WTC11 (cell line): ENCODE measurements around the gene IGSF23. TPM values are rescaled to one million over a fixed set of nuclear protein-coding genes. Genes with fewer than 3 reads are reported as not detected.

Experiments used
- ATAC-seq: fragments of 200-7000 bp; cut with Tn5 transposase; 2 replicates; pipeline ENCODE4 v1.10.0; 2021; ENCODE audit warnings: mild to moderate bottlenecking, moderate library complexity
- CTCF ChIA-PET: fragments of 300-600 bp; sonication (Branson Sonifier 250); formaldehyde crosslinking; loops from one replicate; lab custom pipeline; 2021; ENCODE audit warnings: antibody characterized with exemption; lab: Charles Lee
- POLR2A ChIA-PET: fragments of 350-600 bp; sonication (Branson Sonifier 250); formaldehyde crosslinking; loops from one replicate; lab custom pipeline; 2021; ENCODE audit warnings: antibody characterized with exemption; lab: Charles Lee
- DNase-seq: peaks from one replicate; pipeline ENCODE4 v3.0.0; 2021; ENCODE audit warnings: low spot score
- H3K27ac Mint-ChIP-seq: 2 replicates; pipeline ENCODE4 v1.8.0; 2021; ENCODE audit warnings: mixed read lengths
- H3K27me3 Mint-ChIP-seq: 2 replicates; pipeline ENCODE4 v1.8.0; 2021; ENCODE audit warnings: low read depth, mild to moderate bottlenecking, moderate library complexity, mixed read lengths
- H3K36me3 Mint-ChIP-seq: 2 replicates; pipeline ENCODE4 v1.8.0; 2021; ENCODE audit warnings: mixed read lengths
- H3K4me1 Mint-ChIP-seq: 2 replicates; pipeline ENCODE4 v1.8.0; 2022; ENCODE audit warnings: mixed read lengths
- H3K4me3 Mint-ChIP-seq: 2 replicates; pipeline ENCODE4 v1.8.0; 2021; ENCODE audit warnings: mild to moderate bottlenecking, moderate library complexity, mixed read lengths
- H3K9me3 Mint-ChIP-seq: 2 replicates; pipeline ENCODE4 v1.8.0; 2021; ENCODE audit warnings: mixed read lengths
- ATF1 ChIP-seq: sonication (generic); formaldehyde crosslinking; IDR thresholded peaks from 2 replicates; pipeline ENCODE4 v1.8.1; 2023; ENCODE audit warnings: mild to moderate bottlenecking, moderate library complexity, missing genetic modification reagents
- CBFB ChIP-seq: sonication (generic); formaldehyde crosslinking; IDR thresholded peaks from 2 replicates; pipeline ENCODE4 v1.8.1; 2022; ENCODE audit warnings: mild to moderate bottlenecking, low read depth, missing genetic modification reagents
- ESRRA ChIP-seq: sonication (generic); formaldehyde crosslinking; IDR thresholded peaks from 2 replicates; pipeline ENCODE4 v1.8.1; 2022; ENCODE audit warnings: mild to moderate bottlenecking, missing genetic modification reagents, borderline replicate concordance
- ETV6 ChIP-seq: sonication (generic); formaldehyde crosslinking; IDR thresholded peaks from 2 replicates; pipeline ENCODE4 v1.8.1; 2022; ENCODE audit warnings: mild to moderate bottlenecking, missing genetic modification reagents
- GTF2I ChIP-seq: fragments of 250-450 bp; sonication (Bioruptor Pico); conservative IDR thresholded peaks from 2 replicates; pipeline ENCODE4 v1.4.0; 2021; ENCODE audit warnings: mild to moderate bottlenecking
- JAZF1 ChIP-seq: fragments of 250-450 bp; sonication (Bioruptor Pico); IDR thresholded peaks from 2 replicates; pipeline ENCODE4 v1.9.0; 2021; ENCODE audit warnings: moderate library complexity, mild to moderate bottlenecking, inconsistent platforms
- NFE2L1 ChIP-seq: sonication (generic); formaldehyde crosslinking; IDR thresholded peaks from 2 replicates; pipeline ENCODE4 v1.8.1; 2023; ENCODE audit warnings: missing genetic modification reagents
- NR3C1 ChIP-seq: sonication (generic); formaldehyde crosslinking; conservative IDR thresholded peaks from 2 replicates; pipeline ENCODE4 v1.8.1; 2023; ENCODE audit warnings: low read depth, mild to moderate bottlenecking, missing genetic modification reagents
- TEAD4 ChIP-seq: sonication (generic); formaldehyde crosslinking; IDR thresholded peaks from 2 replicates; pipeline ENCODE4 v1.8.0; 2022; ENCODE audit warnings: mild to moderate bottlenecking, missing genetic modification reagents
- ZBTB21 ChIP-seq: sonication (generic); formaldehyde crosslinking; IDR thresholded peaks from 2 replicates; pipeline ENCODE4 v1.8.1; 2023; ENCODE audit warnings: mild to moderate bottlenecking, missing genetic modification reagents, borderline replicate concordance
- ZNF219 ChIP-seq: sonication (generic); formaldehyde crosslinking; IDR thresholded peaks from 2 replicates; pipeline ENCODE4 v1.8.0; 2023; ENCODE audit warnings: missing genetic modification reagents, mild to moderate bottlenecking, borderline replicate concordance
- ZNF423 ChIP-seq: fragments of 250-450 bp; sonication (Bioruptor Pico); IDR thresholded peaks from 2 replicates; pipeline ENCODE4 v2.1.2; 2022; ENCODE audit warnings: mild to moderate bottlenecking, moderate library complexity
- total RNA-seq: library from RNA; stranded (reverse); gene quantifications from 3 replicates; pipeline ENCODE4 v1.2.3, GENCODE V29; 2021
- TF ChIP-seq, protein P1 (sequence below): fragments of 250-450 bp; sonication (Bioruptor Pico); conservative IDR thresholded peaks from 2 replicates; pipeline ENCODE4 v1.9.0; 2021; ENCODE audit warnings: mild to moderate bottlenecking
- TF ChIP-seq, protein P2 (sequence below): fragments of 200-600 bp; IDR thresholded peaks from 2 replicates; pipeline ENCODE4 v1.8.0; 2022; ENCODE audit warnings: antibody characterized with exemption
- TF ChIP-seq, protein P3 (sequence below): fragments of 250-450 bp; sonication (Bioruptor Pico); IDR thresholded peaks from 2 replicates; pipeline ENCODE4 v1.9.0; 2021; ENCODE audit warnings: mild to moderate bottlenecking
- TF ChIP-seq, protein P4 (sequence below): sonication (generic); formaldehyde crosslinking; conservative IDR thresholded peaks from 2 replicates; pipeline ENCODE4 v1.8.1; 2023; ENCODE audit warnings: mild to moderate bottlenecking, low read depth, missing genetic modification reagents, moderate library complexity
- TF ChIP-seq, protein P5 (sequence below): fragments of 250-450 bp; sonication (Bioruptor Pico); IDR thresholded peaks from 2 replicates; pipeline ENCODE4 v1.8.0; 2021; ENCODE audit warnings: mild to moderate bottlenecking
- TF ChIP-seq, protein P6 (sequence below): sonication (generic); formaldehyde crosslinking; IDR thresholded peaks from 2 replicates; pipeline ENCODE4 v1.8.0; 2022; ENCODE audit warnings: mild to moderate bottlenecking, missing genetic modification reagents
- TF ChIP-seq, protein P7 (sequence below): sonication (generic); formaldehyde crosslinking; IDR thresholded peaks from 2 replicates; pipeline ENCODE4 v1.8.0; 2023; ENCODE audit warnings: mild to moderate bottlenecking, missing genetic modification reagents
- TF ChIP-seq, protein P8 (sequence below): sonication (generic); formaldehyde crosslinking; IDR thresholded peaks from 2 replicates; pipeline ENCODE4 v1.8.0; 2022; ENCODE audit warnings: mild to moderate bottlenecking, missing genetic modification reagents

Gene IGSF23
- total RNA-seq, 1 experiment from 2014 or later, result not detected

DNA sequence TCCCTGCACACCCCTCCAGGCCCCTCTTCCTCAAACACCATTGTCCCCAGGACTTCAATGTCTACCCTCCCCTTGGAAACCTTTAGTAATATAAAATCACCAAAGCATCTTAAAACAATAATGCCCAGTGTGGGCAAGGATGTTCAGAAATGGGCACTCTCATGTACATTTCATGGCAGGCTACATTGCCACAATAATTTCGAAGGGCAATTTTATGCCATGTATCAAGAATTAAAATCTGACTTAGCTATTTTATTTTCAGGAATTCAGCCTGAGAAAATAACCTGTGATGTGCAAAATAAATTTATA, 35.8 kb upstream of the IGSF23 start (continued):
- TF ChIP-seq, protein P1, sequence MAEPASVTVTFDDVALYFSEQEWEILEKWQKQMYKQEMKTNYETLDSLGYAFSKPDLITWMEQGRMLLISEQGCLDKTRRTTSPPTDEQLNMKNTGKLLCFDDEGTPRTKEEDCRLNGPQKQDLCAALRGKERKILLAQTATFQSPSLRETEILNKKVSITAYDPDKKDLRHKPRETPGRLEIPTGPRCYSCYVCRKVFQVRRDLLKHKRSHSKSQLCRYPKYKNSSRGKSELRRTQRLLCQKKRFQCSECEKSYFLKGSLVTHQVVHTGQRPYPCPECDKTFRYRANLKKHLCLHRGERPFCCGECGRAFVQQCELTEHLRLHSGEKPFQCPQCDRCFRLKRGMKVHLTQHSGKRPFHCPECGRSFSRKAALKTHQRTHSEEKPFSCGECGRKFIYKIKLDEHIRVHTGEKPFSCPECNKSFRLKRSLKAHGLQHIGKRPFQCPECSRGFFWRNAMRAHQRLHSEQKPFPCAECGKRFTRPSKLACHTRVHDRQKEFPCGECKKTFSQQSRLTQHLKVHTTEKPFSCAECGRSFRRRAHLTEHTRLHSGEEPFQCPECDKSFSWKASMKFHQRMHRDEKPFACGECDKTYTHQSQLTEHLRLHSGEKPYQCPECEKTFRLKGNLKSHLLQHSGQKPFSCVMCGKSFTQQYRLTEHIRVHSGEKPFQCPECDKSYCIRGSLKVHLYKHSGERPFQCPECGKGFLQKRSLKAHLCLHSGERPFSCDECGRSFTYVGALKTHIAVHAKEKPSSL (CRISPR knock-in tag), result no peak
- no peak for TF ChIP-seq ESRRA
- no peak for TF ChIP-seq ETV6

DNA sequence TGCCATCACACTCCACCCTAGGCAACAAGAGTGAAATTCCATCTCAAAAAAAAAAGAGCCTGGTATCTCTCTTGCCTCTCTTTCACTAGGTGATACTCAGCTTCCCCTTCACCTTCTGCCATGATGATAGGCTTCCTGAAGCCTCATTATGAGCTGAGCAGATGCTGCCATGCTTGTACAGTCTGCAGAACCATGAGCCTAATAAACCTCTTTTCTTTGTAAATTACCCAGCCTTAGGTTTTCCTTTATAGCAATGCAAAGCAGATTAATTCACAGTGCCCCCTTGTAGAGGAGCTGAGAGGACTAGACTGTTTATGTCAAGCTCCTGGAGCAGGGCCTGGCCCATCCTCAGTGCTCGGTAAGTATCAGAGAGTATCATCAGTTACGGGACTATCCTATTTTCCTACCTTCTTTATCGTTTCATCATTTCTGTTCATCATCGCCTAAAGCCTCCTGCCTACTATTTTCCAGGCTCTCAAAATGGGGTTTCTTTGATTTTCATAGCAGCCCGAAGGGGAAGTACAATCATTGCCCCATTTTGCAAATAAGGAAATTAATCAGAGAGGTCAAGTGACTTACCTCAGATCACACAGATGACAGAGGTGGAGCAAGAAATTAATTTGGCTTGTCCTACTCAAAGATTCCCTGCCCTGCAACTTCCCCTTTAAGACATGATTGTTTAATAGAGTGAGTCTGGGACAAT, 33.5 kb upstream of the IGSF23 start:
- ATAC-seq (no peak), DNase-seq (no peak)
- TF ChIP-seq, protein P2, sequence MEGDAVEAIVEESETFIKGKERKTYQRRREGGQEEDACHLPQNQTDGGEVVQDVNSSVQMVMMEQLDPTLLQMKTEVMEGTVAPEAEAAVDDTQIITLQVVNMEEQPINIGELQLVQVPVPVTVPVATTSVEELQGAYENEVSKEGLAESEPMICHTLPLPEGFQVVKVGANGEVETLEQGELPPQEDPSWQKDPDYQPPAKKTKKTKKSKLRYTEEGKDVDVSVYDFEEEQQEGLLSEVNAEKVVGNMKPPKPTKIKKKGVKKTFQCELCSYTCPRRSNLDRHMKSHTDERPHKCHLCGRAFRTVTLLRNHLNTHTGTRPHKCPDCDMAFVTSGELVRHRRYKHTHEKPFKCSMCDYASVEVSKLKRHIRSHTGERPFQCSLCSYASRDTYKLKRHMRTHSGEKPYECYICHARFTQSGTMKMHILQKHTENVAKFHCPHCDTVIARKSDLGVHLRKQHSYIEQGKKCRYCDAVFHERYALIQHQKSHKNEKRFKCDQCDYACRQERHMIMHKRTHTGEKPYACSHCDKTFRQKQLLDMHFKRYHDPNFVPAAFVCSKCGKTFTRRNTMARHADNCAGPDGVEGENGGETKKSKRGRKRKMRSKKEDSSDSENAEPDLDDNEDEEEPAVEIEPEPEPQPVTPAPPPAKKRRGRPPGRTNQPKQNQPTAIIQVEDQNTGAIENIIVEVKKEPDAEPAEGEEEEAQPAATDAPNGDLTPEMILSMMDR, result no peak
- no peak for TF ChIP-seq NFE2L1 (CRISPR knock-in tag)
- TF ChIP-seq, protein P3, sequence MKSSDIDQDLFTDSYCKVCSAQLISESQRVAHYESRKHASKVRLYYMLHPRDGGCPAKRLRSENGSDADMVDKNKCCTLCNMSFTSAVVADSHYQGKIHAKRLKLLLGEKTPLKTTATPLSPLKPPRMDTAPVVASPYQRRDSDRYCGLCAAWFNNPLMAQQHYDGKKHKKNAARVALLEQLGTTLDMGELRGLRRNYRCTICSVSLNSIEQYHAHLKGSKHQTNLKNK (CRISPR knock-in tag), result no peak
- no peak for TF ChIP-seq ATF1 (CRISPR knock-in tag)
- TF ChIP-seq, protein P4, sequence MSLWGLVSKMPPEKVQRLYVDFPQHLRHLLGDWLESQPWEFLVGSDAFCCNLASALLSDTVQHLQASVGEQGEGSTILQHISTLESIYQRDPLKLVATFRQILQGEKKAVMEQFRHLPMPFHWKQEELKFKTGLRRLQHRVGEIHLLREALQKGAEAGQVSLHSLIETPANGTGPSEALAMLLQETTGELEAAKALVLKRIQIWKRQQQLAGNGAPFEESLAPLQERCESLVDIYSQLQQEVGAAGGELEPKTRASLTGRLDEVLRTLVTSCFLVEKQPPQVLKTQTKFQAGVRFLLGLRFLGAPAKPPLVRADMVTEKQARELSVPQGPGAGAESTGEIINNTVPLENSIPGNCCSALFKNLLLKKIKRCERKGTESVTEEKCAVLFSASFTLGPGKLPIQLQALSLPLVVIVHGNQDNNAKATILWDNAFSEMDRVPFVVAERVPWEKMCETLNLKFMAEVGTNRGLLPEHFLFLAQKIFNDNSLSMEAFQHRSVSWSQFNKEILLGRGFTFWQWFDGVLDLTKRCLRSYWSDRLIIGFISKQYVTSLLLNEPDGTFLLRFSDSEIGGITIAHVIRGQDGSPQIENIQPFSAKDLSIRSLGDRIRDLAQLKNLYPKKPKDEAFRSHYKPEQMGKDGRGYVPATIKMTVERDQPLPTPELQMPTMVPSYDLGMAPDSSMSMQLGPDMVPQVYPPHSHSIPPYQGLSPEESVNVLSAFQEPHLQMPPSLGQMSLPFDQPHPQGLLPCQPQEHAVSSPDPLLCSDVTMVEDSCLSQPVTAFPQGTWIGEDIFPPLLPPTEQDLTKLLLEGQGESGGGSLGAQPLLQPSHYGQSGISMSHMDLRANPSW (CRISPR knock-in tag), result no peak
- TF ChIP-seq JAZF1 (CRISPR knock-in tag), result no peak
- TF ChIP-seq, protein P5, sequence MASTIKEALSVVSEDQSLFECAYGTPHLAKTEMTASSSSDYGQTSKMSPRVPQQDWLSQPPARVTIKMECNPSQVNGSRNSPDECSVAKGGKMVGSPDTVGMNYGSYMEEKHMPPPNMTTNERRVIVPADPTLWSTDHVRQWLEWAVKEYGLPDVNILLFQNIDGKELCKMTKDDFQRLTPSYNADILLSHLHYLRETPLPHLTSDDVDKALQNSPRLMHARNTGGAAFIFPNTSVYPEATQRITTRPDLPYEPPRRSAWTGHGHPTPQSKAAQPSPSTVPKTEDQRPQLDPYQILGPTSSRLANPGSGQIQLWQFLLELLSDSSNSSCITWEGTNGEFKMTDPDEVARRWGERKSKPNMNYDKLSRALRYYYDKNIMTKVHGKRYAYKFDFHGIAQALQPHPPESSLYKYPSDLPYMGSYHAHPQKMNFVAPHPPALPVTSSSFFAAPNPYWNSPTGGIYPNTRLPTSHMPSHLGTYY (CRISPR knock-in tag), result no peak
- TF ChIP-seq, protein P6, sequence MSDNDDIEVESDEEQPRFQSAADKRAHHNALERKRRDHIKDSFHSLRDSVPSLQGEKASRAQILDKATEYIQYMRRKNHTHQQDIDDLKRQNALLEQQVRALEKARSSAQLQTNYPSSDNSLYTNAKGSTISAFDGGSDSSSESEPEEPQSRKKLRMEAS (CRISPR knock-in tag), result no peak
- TF ChIP-seq, protein P7, sequence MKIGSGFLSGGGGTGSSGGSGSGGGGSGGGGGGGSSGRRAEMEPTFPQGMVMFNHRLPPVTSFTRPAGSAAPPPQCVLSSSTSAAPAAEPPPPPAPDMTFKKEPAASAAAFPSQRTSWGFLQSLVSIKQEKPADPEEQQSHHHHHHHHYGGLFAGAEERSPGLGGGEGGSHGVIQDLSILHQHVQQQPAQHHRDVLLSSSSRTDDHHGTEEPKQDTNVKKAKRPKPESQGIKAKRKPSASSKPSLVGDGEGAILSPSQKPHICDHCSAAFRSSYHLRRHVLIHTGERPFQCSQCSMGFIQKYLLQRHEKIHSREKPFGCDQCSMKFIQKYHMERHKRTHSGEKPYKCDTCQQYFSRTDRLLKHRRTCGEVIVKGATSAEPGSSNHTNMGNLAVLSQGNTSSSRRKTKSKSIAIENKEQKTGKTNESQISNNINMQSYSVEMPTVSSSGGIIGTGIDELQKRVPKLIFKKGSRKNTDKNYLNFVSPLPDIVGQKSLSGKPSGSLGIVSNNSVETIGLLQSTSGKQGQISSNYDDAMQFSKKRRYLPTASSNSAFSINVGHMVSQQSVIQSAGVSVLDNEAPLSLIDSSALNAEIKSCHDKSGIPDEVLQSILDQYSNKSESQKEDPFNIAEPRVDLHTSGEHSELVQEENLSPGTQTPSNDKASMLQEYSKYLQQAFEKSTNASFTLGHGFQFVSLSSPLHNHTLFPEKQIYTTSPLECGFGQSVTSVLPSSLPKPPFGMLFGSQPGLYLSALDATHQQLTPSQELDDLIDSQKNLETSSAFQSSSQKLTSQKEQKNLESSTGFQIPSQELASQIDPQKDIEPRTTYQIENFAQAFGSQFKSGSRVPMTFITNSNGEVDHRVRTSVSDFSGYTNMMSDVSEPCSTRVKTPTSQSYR, result no peak
- TF ChIP-seq GTF2I (CRISPR knock-in tag), result no peak
- TF ChIP-seq CBFB (CRISPR knock-in tag), result no peak
- TF ChIP-seq, protein P8, sequence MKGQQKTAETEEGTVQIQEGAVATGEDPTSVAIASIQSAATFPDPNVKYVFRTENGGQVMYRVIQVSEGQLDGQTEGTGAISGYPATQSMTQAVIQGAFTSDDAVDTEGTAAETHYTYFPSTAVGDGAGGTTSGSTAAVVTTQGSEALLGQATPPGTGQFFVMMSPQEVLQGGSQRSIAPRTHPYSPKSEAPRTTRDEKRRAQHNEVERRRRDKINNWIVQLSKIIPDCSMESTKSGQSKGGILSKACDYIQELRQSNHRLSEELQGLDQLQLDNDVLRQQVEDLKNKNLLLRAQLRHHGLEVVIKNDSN (CRISPR knock-in tag), result no peak
- TF ChIP-seq ZBTB21, result no peak
- no peak for TF ChIP-seq TEAD4 (CRISPR knock-in tag)
- no peak for TF ChIP-seq ZNF219 (CRISPR knock-in tag)
- TF ChIP-seq NR3C1, result no peak
- no peak for TF ChIP-seq ZNF423
- peaks cover 6% of the 10 kb centered on the region; the same call in 1 of the 2 replicates for H3K9me3 Mint-ChIP-seq
- no peak overlapping the region for H3K4me3 Mint-ChIP-seq
- POLR2A ChIA-PET, result no interaction called here
- H3K4me1 Mint-ChIP-seq, result peaks cover 8% of the 10 kb centered on the region
- CTCF ChIA-PET, result interaction anchor here (0.6 to 3.0 kb wide), 5 partner anchors 9 to 267 kb away, joined by 4 to 13 read pairs (median 5); no protein-coding TSS in a partner anchor
- H3K27me3 Mint-ChIP-seq, result peaks cover 10% of the 10 kb centered on the region
- no peak overlapping the region for H3K27ac Mint-ChIP-seq
- no peaks in the 10 kb centered on the region for H3K36me3 Mint-ChIP-seq
